A549 (cell line): ENCODE results near the gene SIRPA.

Source experiments
- BCL3 ChIP-seq: fragments of >200 bp; sonication (Bioruptor Twin); formaldehyde crosslinking; IDR thresholded peaks from 3 replicates; pipeline ENCODE4 v1.6.1; 2016
- E2F6 ChIP-seq: IDR thresholded peaks from 2 replicates; pipeline ENCODE4 v1.6.1; 2012; ENCODE audit warnings: low read depth, borderline replicate concordance
- HOXB13 ChIP-seq: fragments of 250-450 bp; sonication (Bioruptor Pico); IDR thresholded peaks from 2 replicates; pipeline ENCODE4 v1.5.0; 2020; ENCODE audit warnings: low read depth, mild to moderate bottlenecking, moderate library complexity
- MAZ ChIP-seq: fragments of 150-350 bp; IDR thresholded peaks from 2 replicates; pipeline ENCODE4 v1.6.1; 2014; ENCODE audit warnings: antibody characterized with exemption, low read depth, low read length, borderline replicate concordance
- NFE2L2 ChIP-seq: fragments of 150-350 bp; conservative IDR thresholded peaks from 2 replicates; pipeline ENCODE4 v1.6.1; 2014; ENCODE audit warnings: low read length
- RNF2 ChIP-seq: fragments of 200-600 bp; sonication (generic); IDR thresholded peaks from 2 replicates; pipeline ENCODE4 v1.6.1; 2016; ENCODE audit warnings: low read depth, mild to moderate bottlenecking, antibody characterized with exemption, moderate library complexity, borderline replicate concordance
- USF2 ChIP-seq: fragments of 450-650 bp; IDR thresholded peaks from 2 replicates; pipeline ENCODE4 v1.6.1; 2014; ENCODE audit warnings: antibody characterized with exemption
- ZFP36 ChIP-seq: fragments of 450-650 bp; IDR thresholded peaks from 2 replicates; pipeline ENCODE4 v1.6.1; 2014; ENCODE audit warnings: borderline replicate concordance; ENCODE audit not compliant: partially characterized antibody
- TF ChIP-seq, protein P1 (sequence below): fragments of >200 bp; sonication (Bioruptor Twin); formaldehyde crosslinking; IDR thresholded peaks from 3 replicates; pipeline ENCODE4 v1.5.1; 2016
- TF ChIP-seq, protein P2 (sequence below): fragments of 150-350 bp; IDR thresholded peaks from 2 replicates; pipeline ENCODE4 v1.6.1; 2014; ENCODE audit warnings: low read depth, mild to moderate bottlenecking, low read length

- TF ChIP-seq HOXB13 (CRISPR knock-in tag), result no peak
- no peak for TF ChIP-seq E2F6
- TF ChIP-seq ZFP36, result no peak
- TF ChIP-seq, protein P1, sequence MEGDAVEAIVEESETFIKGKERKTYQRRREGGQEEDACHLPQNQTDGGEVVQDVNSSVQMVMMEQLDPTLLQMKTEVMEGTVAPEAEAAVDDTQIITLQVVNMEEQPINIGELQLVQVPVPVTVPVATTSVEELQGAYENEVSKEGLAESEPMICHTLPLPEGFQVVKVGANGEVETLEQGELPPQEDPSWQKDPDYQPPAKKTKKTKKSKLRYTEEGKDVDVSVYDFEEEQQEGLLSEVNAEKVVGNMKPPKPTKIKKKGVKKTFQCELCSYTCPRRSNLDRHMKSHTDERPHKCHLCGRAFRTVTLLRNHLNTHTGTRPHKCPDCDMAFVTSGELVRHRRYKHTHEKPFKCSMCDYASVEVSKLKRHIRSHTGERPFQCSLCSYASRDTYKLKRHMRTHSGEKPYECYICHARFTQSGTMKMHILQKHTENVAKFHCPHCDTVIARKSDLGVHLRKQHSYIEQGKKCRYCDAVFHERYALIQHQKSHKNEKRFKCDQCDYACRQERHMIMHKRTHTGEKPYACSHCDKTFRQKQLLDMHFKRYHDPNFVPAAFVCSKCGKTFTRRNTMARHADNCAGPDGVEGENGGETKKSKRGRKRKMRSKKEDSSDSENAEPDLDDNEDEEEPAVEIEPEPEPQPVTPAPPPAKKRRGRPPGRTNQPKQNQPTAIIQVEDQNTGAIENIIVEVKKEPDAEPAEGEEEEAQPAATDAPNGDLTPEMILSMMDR, result no peak
- no peak for TF ChIP-seq BCL3
- TF ChIP-seq RNF2, result no peak
- TF ChIP-seq, protein P2, sequence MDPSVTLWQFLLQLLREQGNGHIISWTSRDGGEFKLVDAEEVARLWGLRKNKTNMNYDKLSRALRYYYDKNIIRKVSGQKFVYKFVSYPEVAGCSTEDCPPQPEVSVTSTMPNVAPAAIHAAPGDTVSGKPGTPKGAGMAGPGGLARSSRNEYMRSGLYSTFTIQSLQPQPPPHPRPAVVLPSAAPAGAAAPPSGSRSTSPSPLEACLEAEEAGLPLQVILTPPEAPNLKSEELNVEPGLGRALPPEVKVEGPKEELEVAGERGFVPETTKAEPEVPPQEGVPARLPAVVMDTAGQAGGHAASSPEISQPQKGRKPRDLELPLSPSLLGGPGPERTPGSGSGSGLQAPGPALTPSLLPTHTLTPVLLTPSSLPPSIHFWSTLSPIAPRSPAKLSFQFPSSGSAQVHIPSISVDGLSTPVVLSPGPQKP, result no peak
- TF ChIP-seq NFE2L2, result no peak
- no peak for TF ChIP-seq USF2
- TF ChIP-seq MAZ, result no peak
Observed at GRCh38 chr20:1929460-1929859, 34.3 kb downstream of the SIRPA start.
